A549 (cell line): ENCODE measurements around the gene SH3PXD2B.

Experiments
- CTCF ChIP-seq: fragments of >200 bp; sonication (Bioruptor Twin); formaldehyde crosslinking; IDR thresholded peaks from 3 replicates; pipeline ENCODE4 v1.5.1; 2016
- EP300 ChIP-seq, 2 experiments: fragments of >200 bp; sonication (Bioruptor Twin); formaldehyde crosslinking; IDR thresholded peaks; 2 replicates in 1 of 2; 3 replicates in 1 of 2; pipeline ENCODE4 v1.6.1; 2016 to 2017
- HDAC2 ChIP-seq: fragments of 200-600 bp; sonication (generic); IDR thresholded peaks from 2 replicates; pipeline ENCODE4 v1.6.1; 2016
- JUN ChIP-seq, 2 experiments: fragments of >200 bp; sonication (Bioruptor Twin); formaldehyde crosslinking; IDR thresholded peaks; 2 replicates in 1 of 2; 3 replicates in 1 of 2; pipeline ENCODE4 v1.6.1; 2016 to 2017
- KDM1A ChIP-seq: fragments of 200-600 bp; sonication (generic); IDR thresholded peaks from 2 replicates; pipeline ENCODE4 v1.6.1; 2016; ENCODE audit warnings: low read depth, mild to moderate bottlenecking
- MAFK ChIP-seq: fragments of 450-650 bp; IDR thresholded peaks from 2 replicates; pipeline ENCODE4 v1.6.1; 2014; ENCODE audit not compliant: partially characterized antibody
- MAX ChIP-seq: IDR thresholded peaks from 2 replicates; pipeline ENCODE4 v1.6.1; 2012
- MYC ChIP-seq: IDR thresholded peaks from 2 replicates; pipeline ENCODE4 v1.6.1; 2012; ENCODE audit warnings: mild to moderate bottlenecking, inconsistent platforms, low read length, improper control_type of control experiment, borderline replicate concordance
- POLR2A ChIP-seq: IDR thresholded peaks from 2 replicates; pipeline ENCODE4 v1.6.1; 2012; ENCODE audit warnings: mild to moderate bottlenecking, low read length
- RAD21 ChIP-seq, 2 experiments: fragments of >200 bp in 1 of 2; sonication (Bioruptor Twin) in 1 of 2; formaldehyde crosslinking in 1 of 2; IDR thresholded peaks in 1 of 2; conservative IDR thresholded peaks in 1 of 2; 2 replicates in 1 of 2; 3 replicates in 1 of 2; pipeline ENCODE4 v1.6.1; 2012 to 2018; ENCODE audit warnings: inconsistent platforms in 1 of 2
- SREBF2 ChIP-seq: fragments of 450-650 bp; IDR thresholded peaks from 2 replicates; pipeline ENCODE4 v1.6.1; 2014; ENCODE audit warnings: mild to moderate bottlenecking, moderate library complexity

GRCh38 chr5:172342918-172343317, 111.4 kb downstream of the SH3PXD2B start:
- TF ChIP-seq CTCF, result no peak
- no peak for TF ChIP-seq EP300 (IDR thresholded peaks at IDR 0.05)
- TF ChIP-seq MAX, result no peak
- no peak for TF ChIP-seq MAFK
- no peak for TF ChIP-seq JUN (IDR thresholded peaks at IDR 0.05)
- no peak for TF ChIP-seq POLR2A
- TF ChIP-seq HDAC2, result no peak
- TF ChIP-seq RAD21 (conservative IDR thresholded peaks at IDR 0.05 in 1 of 2, IDR thresholded peaks at IDR 0.05 in 1 of 2), result no peak
- TF ChIP-seq SREBF2, result no peak
- TF ChIP-seq MYC, result no peak
- TF ChIP-seq KDM1A, result no peak
